IMR-90 (cell line): ENCODE results near the gene GDPD3.

Source experiments
- CEBPB ChIP-seq: IDR thresholded peaks from 2 replicates; pipeline ENCODE4 v1.6.1; 2012; ENCODE audit warnings: low read depth, low read length, improper control_type of control experiment
- CTCF ChIP-seq: conservative IDR thresholded peaks from 2 replicates; pipeline ENCODE4 v1.5.1; 2012; ENCODE audit warnings: mild to moderate bottlenecking, low read depth, low read length, improper control_type of control experiment
- FOS ChIP-seq: fragments of 150-350 bp; IDR thresholded peaks from 2 replicates; pipeline ENCODE4 v1.6.1; 2016; ENCODE audit warnings: low read depth, low read length
- MAFK ChIP-seq: IDR thresholded peaks from 2 replicates; pipeline ENCODE4 v1.6.1; 2012; ENCODE audit warnings: low read depth, low read length, improper control_type of control experiment
- NFE2L2 ChIP-seq: fragments of 150-350 bp; IDR thresholded peaks from 2 replicates; pipeline ENCODE4 v1.6.1; 2016; ENCODE audit warnings: low read depth, mild to moderate bottlenecking, low read length
- POLR2A ChIP-seq: IDR thresholded peaks from 2 replicates; pipeline ENCODE4 v1.6.1; 2012; ENCODE audit warnings: mild to moderate bottlenecking, low read depth, low read length
- RAD21 ChIP-seq: IDR thresholded peaks from 2 replicates; pipeline ENCODE4 v1.6.1; 2012; ENCODE audit warnings: low read length, improper control_type of control experiment
- SMC3 ChIP-seq: fragments of 150-350 bp; IDR thresholded peaks from 2 replicates; pipeline ENCODE4 v1.6.1; 2016; ENCODE audit warnings: low read depth, mild to moderate bottlenecking, antibody characterized with exemption, low read length, moderate library complexity
- USF2 ChIP-seq: fragments of 150-350 bp; IDR thresholded peaks from 2 replicates; pipeline ENCODE4 v1.6.1; 2017; ENCODE audit warnings: mild to moderate bottlenecking, antibody characterized with exemption, low read length, low read depth

GRCh38 chr16:30095166-30096078 is 17.9 kb downstream of the GDPD3 start:
- TF ChIP-seq FOS (no peak), USF2 (no peak), CTCF (no peak), CEBPB (no peak), RAD21 (no peak), POLR2A (no peak), SMC3 (no peak), NFE2L2 (no peak), MAFK (no peak)
